GM23248 (cell line): ENCODE data around the gene ELK3. TPM values are rescaled to one million over a fixed set of nuclear protein-coding genes. Genes with fewer than 3 reads are reported as not detected.

ENCODE experiments used
- DNase-seq: peaks from one replicate; pipeline ENCODE4 v3.0.0-alpha.2; 2015
- H2AFZ ChIP-seq: fragments of 200-600 bp; sonication (generic); 2 replicates; pipeline ENCODE4 v1.6.1; 2016; ENCODE audit warnings: antibody characterized with exemption
- H3F3A ChIP-seq: fragments of 200-600 bp; sonication (generic); 2 replicates; pipeline ENCODE4 v1.6.1; 2016; ENCODE audit warnings: mild to moderate bottlenecking, antibody characterized with exemption, mixed run types; ENCODE audit not compliant: insufficient read depth
- H3K27ac ChIP-seq: fragments of 200-600 bp; sonication (generic); 2 replicates; pipeline ENCODE4 v1.5.1; 2016; ENCODE audit warnings: mild to moderate bottlenecking
- H3K27me3 ChIP-seq: fragments of 200-600 bp; sonication (generic); replicated peaks from 2 replicates; pipeline ENCODE4 v1.6.1; 2016; ENCODE audit warnings: mild to moderate bottlenecking; ENCODE audit not compliant: insufficient read depth
- H3K36me3 ChIP-seq: fragments of 200-600 bp; sonication (generic); 2 replicates; pipeline ENCODE4 v1.6.1; 2016; ENCODE audit warnings: low read depth, mild to moderate bottlenecking
- H3K4me1 ChIP-seq: fragments of 200-600 bp; sonication (generic); 2 replicates; pipeline ENCODE4 v1.6.1; 2016; ENCODE audit warnings: mild to moderate bottlenecking; ENCODE audit not compliant: insufficient read depth
- H3K4me2 ChIP-seq: fragments of 200-600 bp; sonication (generic); one replicate; pipeline ENCODE4 v1.6.1; 2016; ENCODE audit warnings: mild to moderate bottlenecking; ENCODE audit not compliant: unreplicated experiment
- H3K4me3 ChIP-seq: fragments of 200-600 bp; sonication (generic); 2 replicates; pipeline ENCODE4 v1.5.1; 2016; ENCODE audit warnings: mild to moderate bottlenecking
- H3K79me2 ChIP-seq: fragments of 200-600 bp; sonication (generic); 2 replicates; pipeline ENCODE4 v1.6.1; 2016; ENCODE audit warnings: mild to moderate bottlenecking; ENCODE audit not compliant: insufficient read depth
- H3K9ac ChIP-seq: fragments of 200-600 bp; sonication (generic); 2 replicates; pipeline ENCODE4 v1.6.1; 2016; ENCODE audit warnings: mild to moderate bottlenecking
- H3K9me2 ChIP-seq: fragments of 200-600 bp; sonication (generic); 2 replicates; pipeline ENCODE4 v1.6.1; 2016; ENCODE audit warnings: mixed run types, mild to moderate bottlenecking, moderate library complexity; ENCODE audit not compliant: insufficient read depth
- H3K9me3 ChIP-seq: fragments of 200-600 bp; sonication (generic); one replicate; pipeline ENCODE4 v1.6.1; 2017; ENCODE audit warnings: low read depth
- H4K20me1 ChIP-seq: fragments of 200-600 bp; sonication (generic); 2 replicates; pipeline ENCODE4 v1.6.0; 2016; ENCODE audit not compliant: insufficient read depth
- EZH2 ChIP-seq: fragments of 200-600 bp; sonication (generic); IDR thresholded peaks from 2 replicates; pipeline ENCODE4 v1.6.1; 2018; ENCODE audit warnings: antibody characterized with exemption, mild to moderate bottlenecking; ENCODE audit not compliant: insufficient read depth, poor library complexity, severe bottlenecking
- EZH2phosphoT487 ChIP-seq: fragments of 200-600 bp; sonication (generic); IDR thresholded peaks from 2 replicates; pipeline ENCODE4 v1.6.1; 2018; ENCODE audit warnings: antibody characterized with exemption, moderate library complexity, mild to moderate bottlenecking, low read depth; ENCODE audit not compliant: insufficient read depth
- WGBS, 2 experiments: methylation state at CpG; one replicate each; pipeline ENCODE4 v1.1.6; 2015 to 2017; ENCODE audit warnings: low lambda C conversion rate in 2 of 2, low coverage in 1 of 2; ENCODE audit errors: missing lambda C conversion rate in 2 of 2; 5-methylcytosine and 5-hydroxymethylcytosine counted together
- in situ Hi-C: fragments of 300-500 bp; cut with MboI; formaldehyde crosslinking; loops from 2 replicates; pipeline ENCODE4 v1.15.0; 2020
- polyA plus RNA-seq: library from polyadenylated mRNA; unstranded; fragments of >200 nt; fragmentation: Nextera tagmentation; extraction: Ambion mirVana; gene quantifications from 2 replicates; pipeline ENCODE4 v1.2.1, GENCODE V29; 2016
- total RNA-seq: library from RNA; depleted of rRNA; stranded (reverse); fragments of >200 nt; shearing (Covaris generic); gene quantifications from 2 replicates; pipeline ENCODE4 v1.2.3, GENCODE V29; 2014

Gene ELK3
- total and polyA plus RNA-seq, 2 experiments from 2014 or later, result 31.9 to 51.9 TPM

DNA sequence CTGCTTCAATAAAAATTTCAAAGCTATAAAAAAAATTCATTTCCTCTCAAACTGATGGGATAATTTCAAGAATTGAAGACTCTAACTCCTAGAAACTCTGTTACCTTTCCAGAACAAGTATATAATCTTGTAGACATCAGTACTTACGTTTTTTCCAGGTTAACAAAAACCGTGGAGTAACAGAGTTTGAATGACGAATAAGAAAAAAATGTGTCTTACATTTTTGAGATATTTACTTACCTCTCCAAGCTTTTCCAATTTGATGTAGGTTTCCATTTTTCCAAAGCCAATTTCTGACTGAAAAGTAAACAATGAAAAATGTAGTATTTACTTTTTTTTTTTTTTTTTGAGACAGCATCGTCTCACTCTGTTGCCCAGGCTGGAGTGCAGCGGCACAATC is 105.9 kb downstream of the ELK3 start:
- Histone ChIP-seq H3K9ac (no peak overlapping the region), H3K27me3 (no peaks in the 10 kb centered on the region), H3K4me3 (no peak overlapping the region), H3K4me1 (peaks cover 5% of the 10 kb centered on the region; the same call in 1 of the 2 replicates), H3K9me3 (no peaks in the 10 kb centered on the region), H3K27ac (no peak overlapping the region), H3K9me2 (no peaks in the 10 kb centered on the region), H3K36me3 (peaks cover 45% of the 10 kb centered on the region), H2AFZ (no peak overlapping the region), H3K79me2 (peaks cover 100% of the 10 kb centered on the region), H4K20me1 (no peaks in the 10 kb centered on the region; the same call in 1 of the 2 replicates), H3F3A (peaks cover 50% of the 10 kb centered on the region; the same call in 1 of the 2 replicates), H3K4me2 (no peak overlapping the region)
- 96 to 97% methylated on average over 5 of the region's 5 CpGs for WGBS, 2 experiments
- TF ChIP-seq EZH2 (no peak), EZH2phosphoT487 (no peak)
- in situ Hi-C loops, result no loop called here
- no peak for DNase-seq

DNA sequence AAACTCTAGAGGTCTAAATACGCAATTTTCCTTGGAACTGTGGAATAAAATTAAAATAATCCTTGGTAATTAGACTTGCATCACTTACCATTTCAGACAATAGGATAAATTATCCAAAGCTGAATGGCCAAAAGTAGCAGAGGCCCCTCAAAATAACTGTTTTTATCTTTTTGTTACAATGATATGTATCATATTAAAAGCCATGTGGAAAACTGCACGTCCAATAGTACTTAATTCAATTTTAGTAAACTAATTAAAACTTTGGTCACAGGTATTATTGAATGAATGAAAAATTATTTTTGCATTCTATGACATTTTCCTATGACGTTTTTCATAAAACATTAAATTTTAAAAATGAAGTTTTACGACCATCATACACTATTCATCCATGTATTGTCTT is 107.6 kb downstream of the ELK3 start:
- in situ Hi-C loops, result no loop called here
- Histone ChIP-seq H3K4me1 (peaks cover 4% of the 10 kb centered on the region; the same call in 1 of the 2 replicates), H3K36me3 (peaks cover 37% of the 10 kb centered on the region), H3K27me3 (no peaks in the 10 kb centered on the region), H3K4me2 (no peak overlapping the region), H3K9ac (no peak overlapping the region), H2AFZ (no peak overlapping the region), H3K79me2 (peaks cover 100% of the 10 kb centered on the region), H4K20me1 (no peaks in the 10 kb centered on the region; the same call in 1 of the 2 replicates), H3F3A (peaks cover 36% of the 10 kb centered on the region; the same call in 1 of the 2 replicates), H3K27ac (no peak overlapping the region), H3K9me2 (no peaks in the 10 kb centered on the region), H3K9me3 (no peaks in the 10 kb centered on the region), H3K4me3 (no peak overlapping the region)
- whole genome bisulfite sequencing, 2 experiments, result 89 to 90% methylated on average over 4 of the region's 4 CpGs
- TF ChIP-seq EZH2, result no peak
- TF ChIP-seq EZH2phosphoT487, result no peak
- DNase-seq, result no peak

DNA sequence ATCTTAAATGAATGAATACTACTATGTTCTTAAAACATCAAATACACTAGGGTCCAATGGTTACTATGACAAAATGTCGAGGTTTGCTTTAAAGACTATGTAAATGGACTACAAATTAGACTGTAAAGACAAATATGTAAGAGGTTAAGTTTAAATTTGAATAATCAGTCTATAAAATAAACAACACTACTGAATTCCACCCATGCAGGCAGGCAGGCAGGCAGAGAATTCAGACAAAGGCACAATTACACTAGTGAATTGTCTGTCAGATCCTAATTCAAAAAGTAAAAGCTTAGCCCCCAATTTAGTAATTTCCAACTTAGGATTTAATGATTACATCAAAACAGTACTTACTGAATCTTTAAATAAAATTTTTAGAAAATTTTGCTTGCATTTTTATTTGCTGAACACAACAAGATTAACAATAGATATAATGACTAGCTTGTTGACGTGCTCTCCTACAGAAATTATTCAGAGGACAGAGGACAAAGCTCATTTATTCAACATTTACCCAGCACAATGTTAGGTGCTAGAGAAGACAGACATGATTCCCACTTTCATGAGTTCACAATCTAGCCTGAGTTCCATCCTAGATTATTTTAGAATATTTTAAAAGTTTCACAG is 108.6 kb downstream of the ELK3 start:
- WGBS, 2 experiments, result 98 to 99% methylated on average over 2 of the region's 2 CpGs
- no peaks in the 10 kb centered on the region for H3K9me3 ChIP-seq
- H2AFZ ChIP-seq, result no peak overlapping the region
- no peak overlapping the region for H3K9ac ChIP-seq
- TF ChIP-seq EZH2phosphoT487, result no peak
- no peak for TF ChIP-seq EZH2
- H3K27ac ChIP-seq, result no peak overlapping the region; the same call in 1 of the 2 replicates
- H3K9me2 ChIP-seq, result no peaks in the 10 kb centered on the region
- H3K27me3 ChIP-seq, result no peaks in the 10 kb centered on the region
- H3F3A ChIP-seq, result peaks cover 25% of the 10 kb centered on the region; the same call in 1 of the 2 replicates
- H3K79me2 ChIP-seq, result peaks cover 100% of the 10 kb centered on the region
- H3K4me1 ChIP-seq, result peaks cover 4% of the 10 kb centered on the region; the same call in 1 of the 2 replicates
- no peak overlapping the region for H3K4me2 ChIP-seq
- H3K36me3 ChIP-seq, result peaks cover 29% of the 10 kb centered on the region
- H3K4me3 ChIP-seq, result no peak overlapping the region
- in situ Hi-C loops, result no loop called here
- no peaks in the 10 kb centered on the region; the same call in 1 of the 2 replicates for H4K20me1 ChIP-seq
- no peak for DNase-seq

DNA sequence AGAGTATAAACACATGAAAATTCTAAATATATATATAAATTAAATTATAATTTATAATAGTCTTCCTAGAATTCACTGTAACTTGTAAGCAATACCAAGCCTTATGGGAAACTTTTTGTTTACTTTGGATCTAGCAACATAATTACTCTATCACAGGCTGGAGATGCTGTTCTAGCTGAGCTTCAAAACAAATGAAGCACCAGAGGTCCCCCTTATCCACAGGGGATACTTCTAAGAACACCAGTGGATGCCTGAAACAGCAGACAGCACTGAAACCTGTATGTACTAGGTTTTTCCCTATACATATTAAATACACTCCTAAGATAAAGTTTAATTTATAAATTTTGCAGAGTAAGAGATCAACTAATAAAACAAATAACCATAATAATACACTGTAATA is 109.5 kb downstream of the ELK3 start:
- H3K9me2 ChIP-seq, result no peaks in the 10 kb centered on the region

More for the DNA sequence above, 109.5 kb downstream of the ELK3 start:
- Histone ChIP-seq H4K20me1 (no peaks in the 10 kb centered on the region; the same call in 1 of the 2 replicates), H3K79me2 (peaks cover 99% of the 10 kb centered on the region), H3K4me1 (peaks cover 4% of the 10 kb centered on the region; the same call in 1 of the 2 replicates), H3F3A (peaks cover 25% of the 10 kb centered on the region; the same call in 1 of the 2 replicates), H3K36me3 (peaks cover 24% of the 10 kb centered on the region), H2AFZ (no peak overlapping the region), H3K4me2 (no peak overlapping the region), H3K9ac (no peak overlapping the region), H3K4me3 (no peak overlapping the region), H3K27me3 (no peaks in the 10 kb centered on the region), H3K27ac (no peak overlapping the region), H3K9me3 (no peaks in the 10 kb centered on the region)
- in situ Hi-C loops, result no loop called here
- no peak for TF ChIP-seq EZH2
- TF ChIP-seq EZH2phosphoT487, result no peak
- no peak for DNase-seq
